Measurements from ENCODE around the gene AP4M1.

AP4M1 gene, protein sequence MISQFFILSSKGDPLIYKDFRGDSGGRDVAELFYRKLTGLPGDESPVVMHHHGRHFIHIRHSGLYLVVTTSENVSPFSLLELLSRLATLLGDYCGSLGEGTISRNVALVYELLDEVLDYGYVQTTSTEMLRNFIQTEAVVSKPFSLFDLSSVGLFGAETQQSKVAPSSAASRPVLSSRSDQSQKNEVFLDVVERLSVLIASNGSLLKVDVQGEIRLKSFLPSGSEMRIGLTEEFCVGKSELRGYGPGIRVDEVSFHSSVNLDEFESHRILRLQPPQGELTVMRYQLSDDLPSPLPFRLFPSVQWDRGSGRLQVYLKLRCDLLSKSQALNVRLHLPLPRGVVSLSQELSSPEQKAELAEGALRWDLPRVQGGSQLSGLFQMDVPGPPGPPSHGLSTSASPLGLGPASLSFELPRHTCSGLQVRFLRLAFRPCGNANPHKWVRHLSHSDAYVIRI

DNA sequence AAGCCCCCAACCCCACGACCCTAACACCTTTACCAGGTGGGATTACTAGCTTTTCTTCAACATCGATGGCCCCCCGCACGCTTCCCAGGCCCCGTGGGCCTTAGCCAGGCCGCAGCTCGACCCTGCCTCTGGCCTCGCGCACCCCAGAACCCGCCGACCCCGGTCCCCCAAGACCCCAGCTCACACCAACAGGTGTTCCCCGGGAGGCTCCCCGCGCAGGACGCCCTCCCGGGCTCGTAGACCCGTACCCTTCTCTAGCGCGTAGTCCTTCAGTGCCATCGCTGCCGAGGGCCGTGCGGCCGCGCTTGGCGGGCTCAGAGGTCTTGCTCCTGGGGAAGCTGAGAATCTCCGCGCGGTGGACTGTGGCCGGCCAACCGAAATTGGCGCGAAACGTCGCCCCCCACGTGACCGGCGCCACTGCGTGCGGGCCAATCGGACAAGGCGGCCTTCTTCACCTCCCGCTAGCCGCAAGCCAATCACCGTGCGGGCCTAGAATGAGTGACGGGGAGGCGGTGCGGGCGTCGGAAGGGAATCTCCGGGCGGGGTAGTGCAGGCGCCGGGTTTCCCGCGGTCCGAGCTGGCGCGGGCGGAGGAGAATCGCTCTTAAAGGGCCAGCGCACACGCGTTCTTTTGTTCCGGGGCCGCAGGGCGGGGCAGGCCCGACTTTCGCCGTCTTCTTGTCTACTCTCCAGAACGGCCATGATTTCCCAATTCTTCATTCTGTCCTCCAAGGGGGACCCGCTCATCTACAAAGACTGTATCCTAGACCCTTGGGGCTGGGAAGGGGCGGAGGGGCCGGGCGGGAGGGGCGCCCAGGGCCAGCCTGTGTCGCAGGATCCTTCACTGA lies at the start of gene AP4M1, which contains the start of gene MCM7:
AP4M1 (plus strand) TSS at position 628 of the 847 bp plus-strand sequence; CDS start at position 700, 72 bp downstream.
MCM7 (minus strand) TSS at position 382 of the 847 bp plus-strand sequence; CDS start at position 279, 103 bp downstream.
- DNase-seq (ENCODE audit: low read depth in 2 of 2): peak; percentile 87 to 91

DNA sequence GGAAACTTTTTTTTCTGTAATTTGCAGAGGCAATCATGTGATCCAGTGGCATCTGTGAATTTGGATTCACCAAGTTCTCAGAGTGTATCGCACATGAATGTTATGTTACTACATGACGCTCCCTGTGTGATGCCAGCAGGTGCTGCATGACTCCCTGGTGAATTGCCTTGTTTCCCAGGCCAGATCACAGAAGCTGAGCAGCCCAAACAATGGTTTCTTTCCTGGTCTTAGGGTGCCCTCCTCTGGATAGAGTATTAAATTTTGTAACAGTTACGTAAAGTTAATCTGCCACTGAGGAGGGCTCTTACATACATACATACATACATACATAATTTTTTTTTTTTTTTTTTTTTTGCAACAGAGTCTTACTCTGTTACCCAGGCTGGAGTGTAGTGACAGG lies 48.2 kb upstream of the AP4M1 start:
- DNase-seq (ENCODE audit: low read depth in 2 of 2): no peak

DNA sequence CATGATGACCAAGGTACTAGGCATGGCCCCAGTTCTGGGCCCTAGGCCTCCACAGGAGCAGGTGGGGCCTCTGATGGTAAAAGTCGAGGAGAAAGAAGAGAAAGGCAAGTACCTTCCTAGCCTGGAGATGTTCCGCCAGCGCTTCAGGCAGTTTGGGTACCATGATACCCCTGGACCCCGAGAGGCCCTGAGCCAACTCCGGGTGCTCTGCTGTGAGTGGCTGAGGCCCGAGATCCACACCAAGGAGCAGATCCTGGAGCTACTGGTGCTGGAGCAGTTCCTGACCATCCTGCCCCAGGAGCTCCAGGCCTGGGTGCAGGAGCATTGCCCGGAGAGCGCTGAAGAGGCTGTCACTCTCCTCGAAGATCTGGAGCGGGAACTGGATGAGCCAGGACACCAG lies 44.4 kb upstream of the AP4M1 start:
- DNase-seq (ENCODE audit: low read depth in 2 of 2): no peak

DNA sequence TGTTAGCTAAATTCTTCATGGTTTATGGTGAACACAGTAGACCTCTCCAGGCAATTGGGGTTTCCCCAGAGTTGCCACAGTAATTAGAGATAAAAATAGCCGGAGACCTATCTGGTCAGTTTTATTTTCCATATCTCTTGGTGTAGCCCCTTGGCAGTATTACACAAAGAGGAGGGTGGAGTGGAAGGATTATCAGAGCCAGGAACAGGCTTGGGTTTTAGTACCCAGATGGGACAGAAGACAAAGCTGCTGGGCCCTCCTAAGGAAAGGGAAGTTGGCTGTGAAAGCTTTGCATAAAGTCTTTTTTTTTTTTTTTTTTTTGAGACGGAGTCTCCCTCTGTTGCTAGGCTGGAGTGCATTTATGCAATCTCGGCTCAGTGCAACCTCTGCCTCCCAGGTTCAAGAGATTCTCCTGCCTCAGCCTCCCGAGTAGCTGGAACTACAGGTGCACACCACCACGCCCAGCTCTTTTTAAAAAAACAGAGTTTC lies 42.1 kb upstream of the AP4M1 start:
- DNase-seq (ENCODE audit: low read depth in 2 of 2): no peak

DNA sequence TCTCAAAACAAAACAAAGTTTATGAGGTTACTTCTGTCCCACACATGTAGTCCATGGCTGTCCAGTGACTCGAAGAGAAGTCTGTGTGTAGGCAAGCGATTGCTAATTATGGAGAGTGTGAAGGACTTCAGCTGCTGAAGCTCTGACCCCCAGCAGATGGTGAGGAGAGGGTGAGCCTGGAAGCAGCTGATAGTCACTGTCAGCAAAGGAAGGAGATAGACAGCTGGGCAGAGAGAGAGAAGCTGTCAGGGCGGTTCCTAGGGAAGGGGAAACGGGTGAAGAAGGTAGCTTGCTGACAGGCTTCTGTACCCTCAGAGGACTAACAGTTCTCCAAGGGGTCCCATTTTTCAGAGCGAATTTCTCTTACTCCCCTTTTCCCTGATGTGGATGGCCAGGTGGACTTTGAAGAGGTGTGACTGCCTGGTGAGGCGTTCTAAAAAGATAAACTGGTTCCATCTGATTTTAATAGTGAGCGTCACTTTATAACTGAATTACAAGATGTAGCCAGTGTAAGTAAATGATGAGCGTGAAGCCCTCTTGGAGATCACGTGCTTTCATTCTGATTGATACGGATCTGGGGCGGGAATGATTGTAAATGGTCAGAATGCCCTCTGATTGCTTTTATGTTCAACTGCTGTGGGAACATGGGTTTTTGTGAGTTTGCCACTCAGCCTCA lies 39.8 kb upstream of the AP4M1 start:
- DNase-seq (ENCODE audit: low read depth in 2 of 2): no peak

DNA sequence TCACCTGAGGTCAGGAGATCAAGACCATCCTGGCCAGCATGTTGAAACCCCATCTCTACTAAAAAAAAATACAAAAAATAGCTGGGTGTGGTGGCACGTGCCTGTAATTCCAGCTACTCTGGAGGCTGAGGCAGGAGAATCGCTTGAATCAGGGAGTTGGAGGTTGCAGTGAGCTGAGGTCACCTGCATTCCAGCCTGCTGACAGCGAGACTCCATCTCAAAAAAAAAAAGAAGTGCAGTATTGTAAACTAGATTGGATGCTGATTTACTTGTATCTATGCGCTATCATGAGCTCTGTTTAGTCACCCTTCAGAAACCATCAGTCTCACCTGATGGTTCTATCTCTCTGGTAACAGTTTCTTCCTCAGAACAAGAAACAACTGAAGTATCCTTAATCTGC lies 38.1 kb upstream of the AP4M1 start:
- no peak for DNase-seq (ENCODE audit: low read depth in 2 of 2)

DNA sequence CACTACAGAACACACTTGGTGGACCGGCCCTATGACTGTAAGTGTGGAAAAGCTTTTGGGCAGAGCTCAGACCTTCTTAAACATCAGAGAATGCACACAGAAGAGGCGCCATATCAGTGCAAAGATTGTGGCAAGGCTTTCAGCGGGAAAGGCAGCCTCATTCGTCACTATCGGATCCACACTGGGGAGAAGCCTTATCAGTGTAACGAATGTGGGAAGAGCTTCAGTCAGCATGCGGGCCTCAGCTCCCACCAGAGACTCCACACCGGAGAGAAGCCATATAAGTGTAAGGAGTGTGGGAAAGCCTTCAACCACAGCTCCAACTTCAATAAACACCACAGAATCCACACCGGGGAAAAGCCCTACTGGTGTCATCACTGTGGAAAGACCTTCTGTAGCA lies 37.3 kb upstream of the AP4M1 start:
- DNase-seq (ENCODE audit: low read depth in 2 of 2): no peak

DNA sequence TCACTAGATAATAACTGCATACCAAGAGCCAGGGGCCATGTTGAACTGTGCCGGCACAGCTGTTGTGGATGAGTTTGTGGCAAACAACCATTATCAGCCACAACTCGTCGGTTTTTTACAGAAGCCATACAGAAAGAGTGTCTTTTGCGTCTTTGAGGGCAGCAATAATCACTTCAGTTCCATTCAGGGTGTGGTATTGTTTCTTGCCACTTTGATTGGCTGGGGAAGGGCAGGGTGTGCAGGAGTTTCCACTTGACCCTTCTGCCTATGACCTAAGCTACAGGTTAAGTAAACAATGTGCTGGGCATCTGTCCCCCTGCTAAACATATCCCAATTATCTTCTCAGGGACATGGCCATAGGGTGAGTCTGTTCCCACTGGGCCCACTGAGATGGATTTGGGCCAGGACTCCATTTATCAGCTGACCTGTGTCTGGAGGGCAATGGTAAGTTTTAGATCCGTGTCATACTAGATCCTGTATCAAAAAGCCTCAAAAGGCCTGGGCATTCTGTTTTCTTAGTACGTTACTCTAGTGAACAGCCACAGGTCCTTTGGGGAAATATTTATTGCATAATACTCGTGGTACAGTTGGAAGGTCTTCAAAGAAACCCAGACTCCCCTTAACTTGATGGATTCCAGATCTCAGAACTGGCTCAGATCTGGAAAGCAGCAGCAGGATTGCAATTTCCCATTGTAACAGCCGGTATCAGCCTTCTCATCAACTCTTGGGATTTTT lies 35.8 kb upstream of the AP4M1 start:
- no peak for DNase-seq (ENCODE audit: low read depth in 2 of 2)

DNA sequence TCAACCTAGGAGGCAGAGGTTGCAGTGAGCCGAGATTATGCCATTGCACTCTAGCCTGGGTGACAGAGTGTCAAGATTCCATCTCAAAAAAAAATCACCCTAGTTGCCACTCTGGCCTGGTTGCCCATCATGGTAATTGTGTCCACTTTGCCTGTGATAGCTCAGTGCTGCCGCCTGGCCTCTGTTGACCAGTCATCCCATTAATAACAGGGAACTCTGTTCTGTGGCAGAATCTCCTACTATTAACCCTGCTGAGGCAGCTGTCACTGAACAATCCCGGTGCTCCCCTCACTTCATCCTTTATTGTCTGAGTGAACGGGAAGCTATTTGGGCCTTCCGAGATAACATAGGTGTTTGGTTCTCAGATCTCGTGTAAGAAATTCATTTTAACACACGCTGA lies 34.5 kb upstream of the AP4M1 start:
- DNase-seq (ENCODE audit: low read depth in 2 of 2): no peak

DNA sequence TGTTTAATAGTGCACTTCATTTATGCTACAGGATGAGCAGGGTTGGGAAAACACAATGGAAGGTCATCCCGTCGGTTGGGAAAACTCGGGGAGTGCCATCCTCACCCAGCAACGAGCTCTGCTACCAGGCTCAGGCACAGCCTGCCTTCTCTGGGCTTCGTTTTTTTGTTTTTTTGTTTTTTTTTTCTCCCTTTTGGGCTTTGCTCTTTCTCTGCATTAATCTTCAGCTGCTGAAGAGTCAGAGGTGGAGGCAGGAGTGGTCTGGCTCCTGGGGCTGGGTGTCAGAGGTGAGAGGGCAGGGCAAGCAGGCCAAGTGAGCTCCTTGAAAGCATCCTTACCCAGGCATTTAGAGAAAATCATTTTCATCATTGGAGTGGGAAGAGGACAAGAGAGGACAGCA lies 31.5 kb upstream of the AP4M1 start:
- DNase-seq (ENCODE audit: low read depth in 2 of 2): no peak

DNA sequence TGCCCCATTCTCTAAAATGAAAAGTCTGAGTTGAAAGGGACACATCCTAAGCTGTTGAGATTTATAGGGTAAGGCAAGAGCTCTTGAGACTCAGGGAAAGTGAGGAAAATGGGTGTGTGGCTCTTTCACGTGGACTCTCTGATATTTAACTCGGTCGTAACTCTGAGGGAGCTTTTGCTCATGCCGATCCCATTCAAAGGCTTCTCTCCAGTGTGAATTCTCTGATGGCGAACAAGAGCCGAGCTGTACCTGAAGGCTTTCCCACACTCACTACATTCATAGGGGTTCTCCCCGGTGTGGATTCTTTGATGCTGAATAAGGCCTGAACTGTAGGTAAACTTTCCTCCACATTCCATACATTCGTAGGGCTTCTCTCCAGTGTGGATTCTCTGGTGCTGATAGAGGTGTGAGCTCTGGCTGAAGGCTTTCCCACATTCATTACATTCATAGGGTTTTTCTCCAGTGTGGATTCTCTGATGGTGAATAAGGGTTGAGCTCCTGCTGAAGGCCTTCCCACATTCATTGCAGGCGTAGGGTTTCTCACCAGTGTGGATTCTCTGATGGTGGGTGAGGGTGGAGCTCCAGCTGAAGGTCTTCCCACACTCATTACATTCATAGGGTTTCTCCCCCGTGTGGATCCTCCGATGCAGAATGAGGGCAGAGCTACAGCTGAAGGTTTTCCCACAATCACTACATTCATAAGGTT lies 30.3 kb upstream of the AP4M1 start:
- DNase-seq (ENCODE audit: low read depth in 2 of 2): no peak

DNA sequence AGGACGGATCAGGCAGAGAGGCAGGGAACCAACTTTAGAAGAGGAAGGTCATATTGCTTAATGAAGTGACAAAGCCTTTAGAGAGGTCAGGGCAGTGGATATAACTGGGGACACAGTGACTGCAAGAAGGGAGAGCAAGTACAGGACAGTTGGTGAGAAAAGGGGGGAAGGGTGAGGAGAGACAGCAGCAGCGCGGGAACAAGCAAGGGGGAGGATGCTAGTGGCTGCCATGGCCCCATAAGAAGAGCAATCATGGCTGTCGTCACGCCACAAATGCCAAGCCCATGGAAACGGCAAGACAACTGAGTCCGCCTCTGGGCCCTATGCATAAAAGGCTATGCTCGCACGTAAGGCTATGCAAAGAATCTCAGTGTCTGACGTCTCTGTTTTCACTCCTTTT lies 29.0 kb upstream of the AP4M1 start:
- DNase-seq (ENCODE audit: low read depth in 2 of 2): no peak

DNA sequence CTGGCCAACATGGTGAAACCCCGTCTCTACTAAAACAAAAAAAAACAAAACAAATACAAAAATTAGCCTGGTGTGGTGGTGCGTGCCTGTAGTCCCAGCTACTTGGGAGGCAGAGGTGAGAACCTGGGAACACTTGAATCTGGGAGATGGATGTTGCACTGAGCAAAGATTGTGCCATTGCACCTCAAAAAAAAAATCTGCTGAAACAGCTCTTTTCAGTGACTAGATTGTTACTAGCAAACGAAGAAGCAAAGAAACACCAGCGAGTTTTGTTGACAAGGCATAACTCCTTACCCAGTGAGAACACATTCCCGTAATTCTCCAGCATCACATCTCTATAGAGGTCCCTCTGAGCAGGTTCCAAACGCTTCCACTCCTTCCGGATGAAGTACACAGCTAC lies 26.6 kb upstream of the AP4M1 start:
- no peak for DNase-seq (ENCODE audit: low read depth in 2 of 2)

DNA sequence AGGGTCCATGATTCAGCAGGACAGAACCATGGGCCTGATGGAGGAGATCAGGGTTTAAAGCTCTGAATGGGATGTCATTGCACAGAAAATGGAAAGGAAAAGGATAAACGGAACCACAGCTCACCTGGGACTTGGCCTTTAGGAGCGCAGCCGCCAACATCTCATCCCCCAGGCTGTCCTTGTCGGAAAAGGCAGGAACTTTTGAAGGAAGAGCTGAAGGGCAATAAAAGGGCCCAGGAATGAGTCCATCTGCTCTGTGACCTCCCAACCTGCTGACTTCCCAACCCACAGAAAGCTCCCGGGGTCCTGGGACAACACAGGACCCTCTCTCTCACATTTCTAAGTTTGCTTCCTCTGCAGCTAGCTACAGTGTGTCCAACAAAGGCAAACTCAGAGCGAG lies 26.0 kb upstream of the AP4M1 start:
- DNase-seq (ENCODE audit: low read depth in 2 of 2): no peak

DNA sequence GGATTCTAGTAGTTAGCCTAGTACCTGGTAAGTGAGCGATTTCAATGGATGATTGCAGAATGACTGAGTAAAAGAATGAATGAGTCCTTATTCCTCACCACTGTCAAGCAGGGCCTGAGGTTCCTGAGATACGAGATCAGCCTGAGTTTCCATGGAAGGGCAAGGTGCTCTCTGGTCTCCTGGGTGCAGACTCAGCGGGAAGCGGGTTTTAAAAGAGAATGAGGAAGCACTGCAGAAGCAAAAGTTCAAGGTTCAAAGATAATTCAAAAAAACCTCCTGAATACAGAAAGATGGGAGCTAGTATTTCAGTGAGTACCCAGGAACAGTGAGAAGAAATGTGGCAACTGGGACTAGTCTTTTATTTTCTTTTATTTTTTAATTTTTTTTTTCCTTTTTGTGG lies 24.2 kb upstream of the AP4M1 start:
- no peak for DNase-seq (ENCODE audit: low read depth in 2 of 2)

DNA sequence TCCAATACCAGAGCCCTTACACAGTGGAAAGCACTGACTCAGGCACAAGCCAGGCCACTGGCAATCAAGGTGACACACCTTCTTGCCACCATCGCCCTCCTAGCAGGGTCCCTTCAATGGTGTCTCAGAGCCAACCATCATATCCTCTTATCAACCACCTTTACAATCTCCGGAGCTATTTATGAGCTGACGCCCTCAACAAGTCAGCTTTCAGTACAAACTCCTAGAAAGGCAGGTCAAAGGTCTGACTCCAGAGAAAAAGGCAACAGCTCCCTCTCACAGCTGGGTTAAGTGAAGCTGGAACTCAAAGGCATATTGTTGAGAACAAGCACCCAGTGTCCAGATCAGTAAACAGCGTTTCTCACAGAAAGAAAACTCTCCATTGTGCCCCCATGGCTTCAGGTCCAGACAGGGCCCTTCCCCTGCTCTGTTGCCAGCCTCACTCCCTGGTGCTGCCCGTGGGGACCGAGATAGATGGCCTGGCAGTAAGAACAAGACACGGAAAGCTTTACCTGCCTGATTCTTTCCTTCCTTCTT lies 22.4 kb upstream of the AP4M1 start:
- no peak for DNase-seq (ENCODE audit: low read depth in 2 of 2)

DNA sequence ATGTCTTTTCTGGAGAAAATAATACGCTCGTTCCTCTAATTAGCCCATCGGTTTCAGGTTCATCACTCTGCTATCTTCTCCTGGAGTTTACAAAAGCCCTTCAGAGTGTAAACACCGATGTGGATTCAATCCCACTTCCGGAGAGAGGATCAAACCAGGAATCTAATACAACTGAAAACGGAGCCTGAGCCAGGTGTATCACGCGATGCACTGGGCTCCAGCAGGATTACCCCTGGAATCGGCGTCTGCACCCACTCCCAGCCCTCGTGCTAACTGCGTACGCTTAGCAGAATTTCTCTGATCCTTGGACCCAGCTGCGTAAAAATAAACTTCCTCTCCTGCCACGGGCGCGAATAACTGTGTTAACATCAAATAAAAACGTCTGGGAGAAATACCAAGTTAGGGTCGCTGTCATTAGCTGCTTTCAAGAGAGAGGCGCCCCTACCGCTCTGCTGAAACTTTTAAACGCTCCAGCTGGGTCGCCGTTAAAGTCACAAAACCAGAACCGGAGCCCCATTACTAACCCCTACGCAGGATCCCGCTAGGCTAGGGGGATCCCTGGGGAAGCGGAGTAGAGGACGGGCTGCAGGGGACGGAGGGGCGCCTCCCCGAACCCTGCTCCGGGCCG lies 20.4 kb upstream of the AP4M1 start:
- DNase-seq (ENCODE audit: low read depth in 2 of 2): no peak

DNA sequence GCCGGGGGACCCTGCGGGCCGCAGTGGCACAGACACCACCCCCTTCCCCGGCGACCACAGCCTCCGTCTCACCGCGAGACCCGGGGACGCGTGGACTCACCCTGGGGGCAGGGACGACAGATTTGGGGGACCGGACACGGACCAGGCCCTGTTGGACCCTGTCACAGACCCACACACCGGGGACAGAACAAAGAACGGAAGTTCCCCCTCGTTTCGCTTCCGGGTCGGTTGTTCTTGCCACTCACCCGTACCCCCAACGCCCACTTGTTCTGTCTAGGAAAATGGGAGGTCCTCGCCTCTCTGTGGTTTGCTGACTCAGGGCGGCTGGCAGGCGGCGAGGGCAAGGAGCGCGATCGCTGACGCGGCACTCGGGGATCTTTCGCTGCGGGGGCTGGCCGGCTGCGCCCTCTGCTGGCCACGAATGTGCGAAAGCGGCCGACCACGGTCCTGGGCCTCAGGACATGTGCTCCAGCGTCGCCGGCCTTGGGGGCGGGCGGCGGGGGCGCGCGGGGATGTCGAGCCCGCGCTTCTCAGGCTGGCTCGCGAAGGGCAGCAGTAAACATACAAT lies 19.8 kb upstream of the AP4M1 start, which contains the start of gene ZNF3:
ZNF3 (minus strand) TSS at position 189 of the 568 bp plus-strand sequence. CDS start 4,366 bp downstream, outside the sequence.
- DNase-seq (ENCODE audit: low read depth in 2 of 2): peak; percentile 87 to 94

DNA sequence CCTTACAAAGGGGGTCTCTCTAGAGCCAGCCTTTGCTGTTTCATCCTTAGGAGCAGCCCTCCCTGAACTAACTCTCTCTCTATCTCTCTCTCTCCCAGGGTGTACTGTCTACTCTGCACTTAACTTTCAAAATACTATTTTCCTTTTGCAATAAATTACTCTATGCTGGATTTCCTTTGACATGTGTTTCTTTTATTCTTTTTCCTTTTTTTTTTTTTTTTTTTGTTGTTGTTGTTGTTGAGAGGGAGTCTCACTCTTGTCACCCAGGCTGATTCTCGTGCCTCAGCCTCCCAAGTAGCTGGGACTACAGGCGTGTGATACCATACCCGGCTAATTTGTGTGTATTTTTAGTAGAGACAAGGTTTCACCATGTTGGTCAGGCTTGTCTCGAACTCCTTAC lies 18.5 kb upstream of the AP4M1 start:
- no peak for DNase-seq (ENCODE audit: low read depth in 2 of 2)

All from stimulated activated CD4-positive, alpha-beta T cell treated with anti-CD3 and anti-CD28 coated beads, Interleukin-1b, Interleukin-23, amount 100 ng/mL, for 1 hour (primary cell).